HEK293 (cell line): ENCODE data around the gene OSTF1.

Source experiments
- CTCF ChIA-PET: fragments of 350-600 bp; formaldehyde crosslinking; extraction: SDS; loops from one replicate; lab custom pipeline; 2021; ENCODE audit warnings: antibody characterized with exemption; lab: Yijun Ruan, JAX
- POLR2A ChIA-PET: fragments of 300-600 bp; formaldehyde crosslinking; extraction: SDS; loops from one replicate; lab custom pipeline; 2020; ENCODE audit warnings: antibody characterized with exemption, inconsistent platforms; lab: Yijun Ruan, JAX
- H3K27ac ChIP-seq: fragments of 200-500 bp; sonication (Bioruptor generic); 2 replicates; pipeline ENCODE4 v1.5.1; 2014; ENCODE audit warnings: low read depth, low read length, control low read depth, inconsistent platforms; ENCODE audit errors: extremely low read depth
- H3K36me3 ChIP-seq, 2 experiments: fragments of 200-500 bp in 1 of 2; sonication (Bioruptor generic) in 1 of 2; 1 replicate in 1 of 2; 2 replicates in 1 of 2; pipeline ENCODE4 v1.5.1; 2014 to 2017; ENCODE audit warnings: inconsistent platforms in 2 of 2, low read length in 2 of 2; ENCODE audit not compliant: control insufficient read depth in 2 of 2, insufficient read depth in 1 of 2
- H3K4me1 ChIP-seq: fragments of 200-500 bp; sonication (Bioruptor generic); 2 replicates; pipeline ENCODE4 v1.5.1; 2014; ENCODE audit warnings: mild to moderate bottlenecking, low read length, inconsistent platforms; ENCODE audit not compliant: control insufficient read depth, insufficient read depth
- H3K4me3 ChIP-seq: 2 replicates; pipeline ENCODE4 v1.5.1; 2011; ENCODE audit warnings: low read depth, mild to moderate bottlenecking, control low read depth, low read length, moderate library complexity
- H3K9me3 ChIP-seq: fragments of 200-500 bp; sonication (Bioruptor generic); 2 replicates; pipeline ENCODE4 v1.5.1; 2014; ENCODE audit warnings: low read depth, low read length, inconsistent platforms; ENCODE audit not compliant: control insufficient read depth, insufficient read depth
- KLF17 ChIP-seq: fragments of 450-650 bp; formaldehyde crosslinking; IDR thresholded peaks from 2 replicates; pipeline ENCODE4 v1.5.1; 2016; ENCODE audit warnings: missing biosample characterization, missing genetic modification characterization
- PRDM6 ChIP-seq: fragments of 450-650 bp; formaldehyde crosslinking; IDR thresholded peaks from 2 replicates; pipeline ENCODE4 v1.5.1; 2017; ENCODE audit warnings: missing biosample characterization, missing genetic modification characterization
- SP7 ChIP-seq: fragments of 450-650 bp; formaldehyde crosslinking; IDR thresholded peaks from 2 replicates; pipeline ENCODE4 v1.5.1; 2016; ENCODE audit warnings: missing biosample characterization, missing genetic modification characterization
- ZBTB11 ChIP-seq: fragments of 450-650 bp; formaldehyde crosslinking; conservative IDR thresholded peaks from 2 replicates; pipeline ENCODE4 v1.5.1; 2016; ENCODE audit warnings: low read depth, missing biosample characterization, missing genetic modification characterization
- ZFP69B ChIP-seq: fragments of 450-650 bp; formaldehyde crosslinking; IDR thresholded peaks from 2 replicates; pipeline ENCODE4 v1.5.1; 2016; ENCODE audit warnings: missing biosample characterization, missing genetic modification characterization
- ZNF132 ChIP-seq: fragments of 450-650 bp; formaldehyde crosslinking; IDR thresholded peaks from 2 replicates; pipeline ENCODE4 v1.5.1; 2017; ENCODE audit warnings: missing biosample characterization, missing genetic modification characterization, borderline replicate concordance
- ZNF133 ChIP-seq: fragments of 450-650 bp; formaldehyde crosslinking; IDR thresholded peaks from 2 replicates; pipeline ENCODE4 v1.5.1; 2016; ENCODE audit warnings: missing biosample characterization, missing genetic modification characterization
- ZNF16 ChIP-seq: fragments of 450-650 bp; formaldehyde crosslinking; IDR thresholded peaks from 2 replicates; pipeline ENCODE4 v1.5.1; 2016; ENCODE audit warnings: low read depth, missing biosample characterization, missing genetic modification characterization
- ZNF473 ChIP-seq: fragments of 450-650 bp; formaldehyde crosslinking; IDR thresholded peaks from 2 replicates; pipeline ENCODE4 v1.5.1; 2017; ENCODE audit warnings: missing biosample characterization, missing genetic modification characterization
- ZNF571 ChIP-seq: fragments of 450-650 bp; formaldehyde crosslinking; IDR thresholded peaks from 2 replicates; pipeline ENCODE4 v1.5.0; 2017; ENCODE audit warnings: missing biosample characterization, missing genetic modification characterization
- ZNF629 ChIP-seq: fragments of 450-650 bp; formaldehyde crosslinking; IDR thresholded peaks from 2 replicates; pipeline ENCODE4 v1.5.1; 2017; ENCODE audit warnings: missing biosample characterization, missing genetic modification characterization
- ZNF76 ChIP-seq: fragments of 450-650 bp; formaldehyde crosslinking; IDR thresholded peaks from 2 replicates; pipeline ENCODE4; 2016; ENCODE audit warnings: low read depth, missing biosample characterization, missing genetic modification characterization, borderline replicate concordance
- ZSCAN16 ChIP-seq: fragments of 450-650 bp; formaldehyde crosslinking; IDR thresholded peaks from 2 replicates; pipeline ENCODE4 v1.5.1; 2016; ENCODE audit warnings: missing biosample characterization, missing genetic modification characterization
- ZSCAN23 ChIP-seq: fragments of 450-650 bp; formaldehyde crosslinking; IDR thresholded peaks from 2 replicates; pipeline ENCODE4 v1.5.1; 2016; ENCODE audit warnings: missing biosample characterization, missing genetic modification characterization
- TF ChIP-seq, protein P1 (sequence below): fragments of 450-650 bp; formaldehyde crosslinking; IDR thresholded peaks from 2 replicates; pipeline ENCODE4 v1.5.1; 2016; ENCODE audit warnings: missing biosample characterization, missing genetic modification characterization, borderline replicate concordance
- TF ChIP-seq, protein P2 (sequence below): fragments of 450-650 bp; formaldehyde crosslinking; IDR thresholded peaks from 2 replicates; pipeline ENCODE4 v1.5.1; 2017; ENCODE audit warnings: missing biosample characterization, missing genetic modification characterization

The OSTF1 gene

DNA sequence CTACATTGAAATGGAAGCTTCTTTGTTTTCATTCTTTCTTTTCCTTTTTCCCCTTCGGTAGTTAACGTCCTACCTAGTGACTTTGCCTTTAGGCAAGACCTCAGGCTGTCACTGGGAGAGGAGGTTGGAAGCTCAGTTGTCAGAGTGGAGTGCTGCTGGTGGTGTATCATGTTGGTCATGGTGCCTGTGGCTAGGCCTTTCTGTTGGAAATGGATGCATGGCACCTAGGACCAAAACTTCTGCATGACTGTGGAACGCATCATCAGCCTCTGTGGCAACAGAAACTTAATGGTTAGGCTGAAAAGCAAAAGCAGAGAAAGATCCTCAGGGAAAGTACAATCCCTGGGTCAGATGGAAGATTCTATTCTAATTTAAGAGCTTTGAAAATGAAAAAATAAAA, 57.9 kb downstream of the OSTF1 start:
- CTCF ChIA-PET = interaction anchor here (0.6 kb wide), 1 partner anchor 144 kb away, joined by 4 read pairs; no protein-coding TSS in a partner anchor
- POLR2A ChIA-PET = no interaction called here
- Histone ChIP-seq H3K4me1 (0 out of 2 replicates have a peak, but pooled peaks cover 2% of the 10 kb centered on the region), H3K9me3 (no peaks in the 10 kb centered on the region), H3K36me3 (peaks cover 0 to 15% of the 10 kb centered on the region in 2 experiments; a peak in 1 of 3 replicates), H3K27ac (no peak overlapping the region), H3K4me3 (no peak overlapping the region)
- no peak for TF ChIP-seq ZSCAN23 (tag by site-specific recombination)
- TF ChIP-seq, protein P1, sequence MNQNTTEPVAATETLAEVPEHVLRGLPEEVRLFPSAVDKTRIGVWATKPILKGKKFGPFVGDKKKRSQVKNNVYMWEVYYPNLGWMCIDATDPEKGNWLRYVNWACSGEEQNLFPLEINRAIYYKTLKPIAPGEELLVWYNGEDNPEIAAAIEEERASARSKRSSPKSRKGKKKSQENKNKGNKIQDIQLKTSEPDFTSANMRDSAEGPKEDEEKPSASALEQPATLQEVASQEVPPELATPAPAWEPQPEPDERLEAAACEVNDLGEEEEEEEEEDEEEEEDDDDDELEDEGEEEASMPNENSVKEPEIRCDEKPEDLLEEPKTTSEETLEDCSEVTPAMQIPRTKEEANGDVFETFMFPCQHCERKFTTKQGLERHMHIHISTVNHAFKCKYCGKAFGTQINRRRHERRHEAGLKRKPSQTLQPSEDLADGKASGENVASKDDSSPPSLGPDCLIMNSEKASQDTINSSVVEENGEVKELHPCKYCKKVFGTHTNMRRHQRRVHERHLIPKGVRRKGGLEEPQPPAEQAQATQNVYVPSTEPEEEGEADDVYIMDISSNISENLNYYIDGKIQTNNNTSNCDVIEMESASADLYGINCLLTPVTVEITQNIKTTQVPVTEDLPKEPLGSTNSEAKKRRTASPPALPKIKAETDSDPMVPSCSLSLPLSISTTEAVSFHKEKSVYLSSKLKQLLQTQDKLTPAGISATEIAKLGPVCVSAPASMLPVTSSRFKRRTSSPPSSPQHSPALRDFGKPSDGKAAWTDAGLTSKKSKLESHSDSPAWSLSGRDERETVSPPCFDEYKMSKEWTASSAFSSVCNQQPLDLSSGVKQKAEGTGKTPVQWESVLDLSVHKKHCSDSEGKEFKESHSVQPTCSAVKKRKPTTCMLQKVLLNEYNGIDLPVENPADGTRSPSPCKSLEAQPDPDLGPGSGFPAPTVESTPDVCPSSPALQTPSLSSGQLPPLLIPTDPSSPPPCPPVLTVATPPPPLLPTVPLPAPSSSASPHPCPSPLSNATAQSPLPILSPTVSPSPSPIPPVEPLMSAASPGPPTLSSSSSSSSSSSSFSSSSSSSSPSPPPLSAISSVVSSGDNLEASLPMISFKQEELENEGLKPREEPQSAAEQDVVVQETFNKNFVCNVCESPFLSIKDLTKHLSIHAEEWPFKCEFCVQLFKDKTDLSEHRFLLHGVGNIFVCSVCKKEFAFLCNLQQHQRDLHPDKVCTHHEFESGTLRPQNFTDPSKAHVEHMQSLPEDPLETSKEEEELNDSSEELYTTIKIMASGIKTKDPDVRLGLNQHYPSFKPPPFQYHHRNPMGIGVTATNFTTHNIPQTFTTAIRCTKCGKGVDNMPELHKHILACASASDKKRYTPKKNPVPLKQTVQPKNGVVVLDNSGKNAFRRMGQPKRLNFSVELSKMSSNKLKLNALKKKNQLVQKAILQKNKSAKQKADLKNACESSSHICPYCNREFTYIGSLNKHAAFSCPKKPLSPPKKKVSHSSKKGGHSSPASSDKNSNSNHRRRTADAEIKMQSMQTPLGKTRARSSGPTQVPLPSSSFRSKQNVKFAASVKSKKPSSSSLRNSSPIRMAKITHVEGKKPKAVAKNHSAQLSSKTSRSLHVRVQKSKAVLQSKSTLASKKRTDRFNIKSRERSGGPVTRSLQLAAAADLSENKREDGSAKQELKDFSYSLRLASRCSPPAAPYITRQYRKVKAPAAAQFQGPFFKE (tag by site-specific recombination) = no peak
- no peak for TF ChIP-seq PRDM6

DNA sequence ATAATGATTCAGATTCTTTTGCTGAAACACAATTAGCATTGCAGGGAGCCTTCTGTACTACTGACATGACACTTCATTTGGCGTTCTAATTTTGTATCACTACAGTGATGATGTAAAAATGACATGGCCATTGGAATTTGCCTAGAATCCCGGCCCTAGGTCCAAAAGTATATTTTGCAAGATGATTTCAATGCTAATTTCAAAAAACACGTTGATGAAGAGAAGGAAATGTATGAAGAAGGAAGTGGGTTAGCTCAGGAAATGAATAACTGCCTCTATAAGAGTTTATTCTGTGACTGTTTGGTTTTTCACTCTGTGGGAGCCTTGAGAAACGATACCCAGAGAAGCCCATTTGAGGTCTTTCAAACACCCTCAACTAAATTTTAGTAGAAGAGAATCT, 59.3 kb downstream of the OSTF1 start:
- peaks cover 0 to 9% of the 10 kb centered on the region in 2 experiments; a peak in 1 of 3 replicates for H3K36me3 ChIP-seq
- TF ChIP-seq ZFP69B (tag by site-specific recombination) = no peak
- no peak for TF ChIP-seq ZNF133 (tag by site-specific recombination)
- TF ChIP-seq ZSCAN16 (tag by site-specific recombination) = no peak
- TF ChIP-seq SP7 = no peak
- TF ChIP-seq ZNF473 = no peak
- no peak for TF ChIP-seq ZNF16 (tag by site-specific recombination)
- TF ChIP-seq, protein P2, sequence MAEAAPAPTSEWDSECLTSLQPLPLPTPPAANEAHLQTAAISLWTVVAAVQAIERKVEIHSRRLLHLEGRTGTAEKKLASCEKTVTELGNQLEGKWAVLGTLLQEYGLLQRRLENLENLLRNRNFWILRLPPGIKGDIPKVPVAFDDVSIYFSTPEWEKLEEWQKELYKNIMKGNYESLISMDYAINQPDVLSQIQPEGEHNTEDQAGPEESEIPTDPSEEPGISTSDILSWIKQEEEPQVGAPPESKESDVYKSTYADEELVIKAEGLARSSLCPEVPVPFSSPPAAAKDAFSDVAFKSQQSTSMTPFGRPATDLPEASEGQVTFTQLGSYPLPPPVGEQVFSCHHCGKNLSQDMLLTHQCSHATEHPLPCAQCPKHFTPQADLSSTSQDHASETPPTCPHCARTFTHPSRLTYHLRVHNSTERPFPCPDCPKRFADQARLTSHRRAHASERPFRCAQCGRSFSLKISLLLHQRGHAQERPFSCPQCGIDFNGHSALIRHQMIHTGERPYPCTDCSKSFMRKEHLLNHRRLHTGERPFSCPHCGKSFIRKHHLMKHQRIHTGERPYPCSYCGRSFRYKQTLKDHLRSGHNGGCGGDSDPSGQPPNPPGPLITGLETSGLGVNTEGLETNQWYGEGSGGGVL (tag by site-specific recombination) = no peak
- no peak for TF ChIP-seq ZNF132 (tag by site-specific recombination)
- no peak for TF ChIP-seq ZNF629
- TF ChIP-seq KLF17 (tag by site-specific recombination) = no peak
- no peak for TF ChIP-seq ZNF571
- TF ChIP-seq ZNF76 = no peak
- TF ChIP-seq ZBTB11 (tag by site-specific recombination) = no peak
- no peaks in the 10 kb centered on the region for H3K9me3 ChIP-seq
- ChIA-PET POLR2A (interaction anchor here (1.0 kb wide), 1 partner anchor 119 kb away, joined by 8 read pairs; the partner anchor contains the start of gene CARNMT1), CTCF (interaction anchor here (0.6 to 0.8 kb wide), 2 partner anchors 26 to 56 kb away, joined by 3 to 4 read pairs; no protein-coding TSS in a partner anchor)
- 0 out of 2 replicates have a peak, but pooled peaks cover 2% of the 10 kb centered on the region for H3K4me1 ChIP-seq
- H3K27ac ChIP-seq = no peak overlapping the region
- H3K4me3 ChIP-seq = no peak overlapping the region
